GM12872 (cell line): ENCODE measurements around the gene MRPL23.

Experiments
- TF ChIP-seq, protein P1 (sequence below): IDR thresholded peaks from 3 replicates; pipeline ENCODE4 v1.5.1; 2011; ENCODE audit warnings: low read depth, mild to moderate bottlenecking, low read length, moderate library complexity; ENCODE audit not compliant: insufficient read depth

MRPL23 gene

DNA sequence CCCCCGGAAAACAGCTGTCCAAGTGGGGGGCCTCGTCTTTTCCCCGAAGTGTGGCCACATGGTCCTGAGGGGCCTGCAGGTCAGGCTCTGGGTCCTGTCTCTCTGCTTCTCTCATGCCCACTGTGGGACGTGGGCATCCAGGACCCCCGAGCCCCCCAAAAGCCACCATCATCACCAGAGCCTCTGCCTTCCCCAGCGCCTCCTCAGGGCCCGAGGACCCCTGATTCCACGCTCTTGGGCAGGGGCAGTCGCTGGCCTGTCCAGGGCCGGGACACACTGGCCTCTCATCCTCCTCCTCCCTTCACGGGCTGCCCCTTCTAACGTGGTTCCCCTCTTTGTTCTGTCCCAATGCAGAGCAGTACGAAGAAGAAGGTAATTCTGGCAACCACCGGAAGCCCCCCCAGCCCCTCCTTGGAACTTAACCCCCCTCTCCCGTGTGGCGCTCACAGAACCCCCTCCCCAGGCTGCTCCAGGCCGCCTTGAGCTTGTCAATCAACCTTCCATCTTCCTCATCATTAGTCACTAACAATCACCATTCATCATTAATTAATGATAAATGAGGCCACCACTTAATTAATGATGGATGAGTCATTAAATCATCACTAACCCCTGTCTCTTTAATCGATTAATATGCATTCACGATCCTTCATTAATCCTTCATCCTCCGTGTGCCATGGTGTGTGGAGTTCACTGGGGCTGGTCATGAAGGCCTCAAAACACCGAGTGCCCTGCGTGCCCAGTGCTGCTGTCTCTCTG, 23.8 kb upstream of the MRPL23 start:
- TF ChIP-seq, protein P1, sequence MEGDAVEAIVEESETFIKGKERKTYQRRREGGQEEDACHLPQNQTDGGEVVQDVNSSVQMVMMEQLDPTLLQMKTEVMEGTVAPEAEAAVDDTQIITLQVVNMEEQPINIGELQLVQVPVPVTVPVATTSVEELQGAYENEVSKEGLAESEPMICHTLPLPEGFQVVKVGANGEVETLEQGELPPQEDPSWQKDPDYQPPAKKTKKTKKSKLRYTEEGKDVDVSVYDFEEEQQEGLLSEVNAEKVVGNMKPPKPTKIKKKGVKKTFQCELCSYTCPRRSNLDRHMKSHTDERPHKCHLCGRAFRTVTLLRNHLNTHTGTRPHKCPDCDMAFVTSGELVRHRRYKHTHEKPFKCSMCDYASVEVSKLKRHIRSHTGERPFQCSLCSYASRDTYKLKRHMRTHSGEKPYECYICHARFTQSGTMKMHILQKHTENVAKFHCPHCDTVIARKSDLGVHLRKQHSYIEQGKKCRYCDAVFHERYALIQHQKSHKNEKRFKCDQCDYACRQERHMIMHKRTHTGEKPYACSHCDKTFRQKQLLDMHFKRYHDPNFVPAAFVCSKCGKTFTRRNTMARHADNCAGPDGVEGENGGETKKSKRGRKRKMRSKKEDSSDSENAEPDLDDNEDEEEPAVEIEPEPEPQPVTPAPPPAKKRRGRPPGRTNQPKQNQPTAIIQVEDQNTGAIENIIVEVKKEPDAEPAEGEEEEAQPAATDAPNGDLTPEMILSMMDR: no peak

DNA sequence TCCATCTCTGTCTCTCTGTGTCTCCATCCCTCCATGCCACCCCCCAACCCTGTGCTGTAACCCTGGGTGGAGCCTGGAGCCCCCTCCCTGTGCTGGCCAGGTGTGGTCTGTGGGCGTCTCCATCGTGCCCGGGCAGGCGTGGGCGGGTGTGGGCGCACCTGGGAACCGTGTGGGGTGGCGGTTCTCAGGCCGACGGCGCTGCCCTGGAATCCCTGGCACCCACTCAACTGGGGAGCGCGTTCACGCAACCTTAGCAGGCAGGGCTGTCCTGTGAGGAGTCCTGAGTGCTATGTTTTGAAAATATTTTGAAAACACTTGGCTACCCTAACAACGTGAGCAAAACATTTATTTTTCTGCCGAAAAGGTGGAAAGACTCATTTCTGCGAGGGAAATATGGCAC, 23.0 kb upstream of the MRPL23 start:
- TF ChIP-seq, protein P1: no peak

DNA sequence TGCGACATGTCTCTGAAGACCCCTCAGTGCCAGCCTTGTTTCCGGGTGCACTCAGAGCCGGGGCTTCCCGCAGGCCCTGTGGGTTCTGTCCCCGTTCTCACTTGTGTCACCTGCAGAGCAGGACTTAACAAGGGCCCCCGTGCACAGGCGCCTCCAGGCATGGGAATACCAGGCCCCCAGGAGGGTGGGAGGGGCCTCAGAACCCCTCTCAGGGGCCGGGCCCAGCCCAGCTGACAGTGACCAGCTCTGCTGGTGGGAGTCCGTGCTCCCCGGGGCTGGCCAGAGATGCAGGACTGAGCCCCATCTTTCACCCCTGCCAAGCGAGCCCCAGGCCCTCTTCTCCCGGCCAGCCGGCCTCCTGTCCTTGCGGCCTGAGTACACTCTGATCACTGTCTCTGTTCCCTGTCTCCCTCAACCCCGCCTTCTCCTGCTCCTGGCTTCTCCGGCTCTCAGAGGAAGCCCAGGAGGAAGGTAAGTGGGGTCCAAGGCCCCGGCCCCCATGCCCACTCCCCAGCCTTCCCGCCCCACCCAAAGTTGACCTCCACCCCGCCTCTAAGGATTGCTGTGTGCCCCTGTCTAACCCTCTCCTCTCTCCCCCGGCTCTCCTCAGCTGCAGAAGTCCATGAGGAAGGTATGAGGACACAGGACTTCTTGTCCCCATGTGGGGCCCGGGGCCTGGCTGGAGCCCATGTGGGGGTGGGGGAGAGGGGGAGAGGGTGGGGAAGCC, 22.3 kb upstream of the MRPL23 start:
- TF ChIP-seq, protein P1: no peak

DNA sequence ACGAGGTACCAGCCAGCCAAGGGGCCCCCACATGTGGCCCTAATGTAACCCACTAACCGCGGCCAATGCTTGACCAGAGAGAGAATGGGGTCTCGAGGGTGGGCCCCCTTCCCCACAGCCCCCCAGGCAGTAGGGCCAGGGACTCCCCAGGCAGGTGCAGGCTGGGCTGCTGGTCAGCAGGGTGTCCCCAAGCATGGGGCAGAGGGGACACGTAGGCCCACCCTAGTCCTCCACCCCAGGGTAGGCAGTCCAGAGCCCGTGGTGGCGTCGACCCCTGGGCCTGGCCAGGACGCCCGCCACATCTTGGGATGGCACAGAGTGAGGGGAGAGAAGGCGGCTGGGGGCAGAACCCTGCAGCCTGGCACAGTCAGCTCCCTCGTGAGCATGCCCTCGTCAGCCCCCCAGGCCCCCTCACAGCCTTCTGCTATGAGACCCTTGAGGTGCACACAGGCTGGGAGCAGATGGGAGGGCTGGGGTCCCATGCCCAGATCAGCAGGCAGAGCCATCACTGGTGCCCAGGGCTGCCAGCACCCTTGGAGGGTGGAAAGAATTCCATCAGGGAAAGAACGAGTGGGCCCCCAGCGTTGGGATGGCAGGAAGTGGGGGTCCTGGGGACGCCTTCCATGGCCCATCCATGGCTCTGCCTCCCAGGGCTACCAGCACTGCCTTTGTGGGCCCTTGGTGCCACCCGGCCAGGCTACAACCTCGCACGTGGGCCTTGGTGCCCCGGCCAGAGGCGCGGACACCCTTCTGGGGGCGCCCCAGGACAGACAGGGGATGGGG, 21.6 kb upstream of the MRPL23 start:
- TF ChIP-seq, protein P1: no peak

DNA sequence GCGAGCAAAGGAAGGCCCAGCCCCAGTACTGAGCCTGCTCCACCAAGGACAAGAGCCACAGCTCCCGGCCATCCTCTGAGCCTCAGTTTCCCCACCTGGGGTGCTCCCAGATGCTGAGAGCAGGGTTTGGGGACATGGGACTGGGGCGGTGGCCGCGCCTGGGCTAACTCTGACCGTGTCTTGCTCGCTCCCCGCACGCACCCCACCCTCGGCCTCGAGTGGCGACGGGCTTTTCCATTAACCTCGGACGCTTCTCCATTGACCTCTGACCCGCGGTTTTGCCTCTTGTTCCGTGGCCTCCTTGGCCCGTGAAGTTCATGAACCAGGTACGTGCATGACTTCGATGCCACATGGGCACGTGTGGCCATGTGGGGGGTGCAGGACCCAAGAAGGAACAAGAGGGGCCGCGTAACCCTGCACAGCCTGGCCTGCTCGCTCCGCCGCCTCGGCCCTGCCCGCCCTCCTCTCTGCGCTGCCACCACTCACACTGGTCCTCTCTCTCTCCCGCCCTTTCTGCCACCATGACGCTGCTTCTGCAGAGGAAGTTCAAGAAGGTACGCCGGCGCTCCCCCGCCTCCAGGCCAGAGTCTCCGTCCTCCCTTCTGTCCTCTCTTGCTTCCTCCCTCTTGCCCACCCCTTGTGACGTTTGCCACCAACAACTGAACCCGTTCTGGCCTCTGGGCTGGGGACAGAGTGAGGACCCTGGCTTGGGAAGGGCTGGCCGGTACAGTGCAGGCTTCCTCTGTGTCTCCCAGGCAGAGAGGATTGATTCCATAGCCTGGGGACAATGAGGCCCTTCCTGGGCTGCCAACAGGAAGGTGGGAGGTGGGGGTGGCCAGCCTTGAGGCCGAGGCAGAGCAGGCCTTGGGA, 20.7 kb upstream of the MRPL23 start:
- TF ChIP-seq, protein P1: no peak

DNA sequence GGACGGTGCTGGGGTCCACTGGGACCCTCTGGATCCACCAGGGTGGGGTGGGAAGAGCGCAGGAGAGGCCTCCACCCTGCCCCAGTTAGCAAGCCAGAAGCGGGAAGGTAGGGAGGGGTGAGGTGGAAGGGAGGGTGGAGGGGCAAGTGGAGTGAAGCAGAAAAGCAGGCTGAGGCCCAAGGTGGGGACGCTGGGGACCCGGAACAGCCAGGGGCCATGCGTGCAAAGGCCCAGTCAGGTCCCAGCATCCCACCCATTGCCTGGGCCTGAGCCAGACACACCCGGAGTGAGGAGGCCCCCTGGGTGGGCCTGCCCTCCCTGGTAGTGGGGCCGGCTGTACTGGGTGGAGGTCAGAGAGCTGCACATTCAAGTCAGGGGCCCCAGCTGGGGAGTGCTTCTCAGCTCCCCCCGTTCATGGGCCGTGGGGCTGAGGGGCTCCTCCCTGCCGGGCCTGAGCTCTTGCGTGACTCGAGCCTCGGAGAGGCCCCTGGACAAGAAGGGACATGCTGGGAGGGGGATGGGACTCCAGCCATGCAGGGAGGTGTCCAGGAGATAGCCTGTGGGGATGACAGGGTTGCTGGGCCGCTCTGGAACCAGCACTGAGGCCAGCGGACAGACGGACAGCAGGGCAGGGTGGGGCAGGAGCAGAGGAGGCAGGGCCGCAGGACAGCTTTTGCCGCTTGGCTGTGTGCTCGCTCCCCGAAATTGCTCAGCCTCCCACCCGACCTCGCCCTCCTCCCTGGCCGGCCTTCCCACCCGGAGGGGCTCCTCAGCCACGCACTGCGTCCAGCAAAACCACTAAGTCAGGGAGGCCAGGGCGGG, 19.9 kb upstream of the MRPL23 start:
- TF ChIP-seq, protein P1: no peak
